ENCODE data around the gene PLEKHH1. TPM values are rescaled to one million over a fixed set of nuclear protein-coding genes. Genes with fewer than 3 reads are reported as not detected.

The PLEKHH1 gene
- polyA plus RNA-seq, 1 donor, result 110 TPM

Other genes with a start within 250 kb of the PLEKHH1 start
- 71.0 TPM for gene ATP6V1D, start 173.5 kb upstream of the PLEKHH1 start, polyA plus RNA-seq
- gene EIF2S1, start 173.0 kb upstream of the PLEKHH1 start, polyA plus RNA-seq, result 85.7 TPM
- gene PLEK2, start 121.1 kb upstream of the PLEKHH1 start, polyA plus RNA-seq, result 39.6 TPM
- gene TMEM229B, start 44.6 kb upstream of the PLEKHH1 start, polyA plus RNA-seq, result 11.9 TPM
- 51.4 TPM for gene PIGH, start 67.0 kb downstream of the PLEKHH1 start, polyA plus RNA-seq
- 4.0 TPM for gene ARG2, start 86.6 kb downstream of the PLEKHH1 start, polyA plus RNA-seq
- 78.4 TPM for gene VTI1B, start 141.3 kb downstream of the PLEKHH1 start, polyA plus RNA-seq
- gene RDH11, start 162.5 kb downstream of the PLEKHH1 start, polyA plus RNA-seq, result 44.0 TPM
- 0.88 TPM for gene RDH12, start 168.6 kb downstream of the PLEKHH1 start, polyA plus RNA-seq